ENCODE results near the gene FOCAD.

Gene FOCAD

DNA sequence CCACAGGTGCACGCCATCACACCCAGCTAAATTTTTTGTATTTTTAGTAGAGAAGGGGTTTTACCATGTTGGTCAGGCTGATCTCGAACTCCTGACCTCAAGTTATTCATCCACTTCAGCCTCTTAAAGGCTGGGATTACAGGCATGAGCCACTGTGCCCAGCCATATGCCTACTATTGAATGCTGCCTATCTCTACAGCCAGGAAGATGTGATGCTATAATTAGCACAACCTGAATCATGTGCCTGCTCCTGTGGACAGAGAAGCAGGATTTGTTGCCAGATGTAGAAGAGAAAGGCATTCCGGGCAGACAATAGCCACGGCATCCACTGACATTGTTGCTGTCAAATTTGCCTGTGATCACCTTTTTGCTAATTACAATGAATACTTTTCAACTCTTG, 37.4 kb upstream of the FOCAD start:
- Histone ChIP-seq H3K9me3 (ENCODE audit: control insufficient read depth, insufficient read depth, low read depth, low read length) (no peaks in the 10 kb centered on the region), H3K4me1 (ENCODE audit: control insufficient read depth, insufficient read depth, low read length) (peaks cover 3% of the 10 kb centered on the region; the same call in 1 of the 2 replicates), H3K4me3 (ENCODE audit: low read depth, low read length) (no peak overlapping the region), H3K36me3 (ENCODE audit: control insufficient read depth in 2 of 2, insufficient read depth in 1 of 2, low read length in 2 of 2) (no peaks in the 10 kb centered on the region), H3K27ac (ENCODE audit: extremely low read depth, low read depth, low read length) (no peak overlapping the region)
- TF ChIP-seq, protein P1, sequence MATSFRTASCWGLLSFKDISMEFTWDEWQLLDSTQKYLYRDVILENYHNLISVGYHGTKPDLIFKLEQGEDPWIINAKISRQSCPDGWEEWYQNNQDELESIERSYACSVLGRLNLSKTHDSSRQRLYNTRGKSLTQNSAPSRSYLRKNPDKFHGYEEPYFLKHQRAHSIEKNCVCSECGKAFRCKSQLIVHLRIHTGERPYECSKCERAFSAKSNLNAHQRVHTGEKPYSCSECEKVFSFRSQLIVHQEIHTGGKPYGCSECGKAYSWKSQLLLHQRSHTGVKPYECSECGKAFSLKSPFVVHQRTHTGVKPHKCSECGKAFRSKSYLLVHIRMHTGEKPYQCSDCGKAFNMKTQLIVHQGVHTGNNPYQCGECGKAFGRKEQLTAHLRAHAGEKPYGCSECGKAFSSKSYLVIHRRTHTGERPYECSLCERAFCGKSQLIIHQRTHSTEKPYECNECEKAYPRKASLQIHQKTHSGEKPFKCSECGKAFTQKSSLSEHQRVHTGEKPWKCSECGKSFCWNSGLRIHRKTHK (tag by site-specific recombination; IDR thresholded peaks at IDR 0.05): no peak
- TF ChIP-seq ZNF37A (tag by site-specific recombination; IDR thresholded peaks at IDR 0.05) (no peak), ZNF626 (tag by site-specific recombination; IDR thresholded peaks at IDR 0.05) (no peak), ZBTB8A (tag by site-specific recombination; IDR thresholded peaks at IDR 0.05) (no peak), MZF1 (tag by site-specific recombination; IDR thresholded peaks at IDR 0.05; ENCODE audit: borderline replicate concordance) (no peak), ZNF529 (tag by site-specific recombination; IDR thresholded peaks at IDR 0.05; ENCODE audit: insufficient replicate concordance) (no peak), ZNF776 (tag by site-specific recombination; IDR thresholded peaks at IDR 0.05; ENCODE audit: borderline replicate concordance) (no peak), ZNF138 (tag by site-specific recombination; IDR thresholded peaks at IDR 0.05; ENCODE audit: borderline replicate concordance) (no peak), ZNF830 (tag by site-specific recombination; IDR thresholded peaks at IDR 0.05; ENCODE audit: low read depth) (no peak)
- TF ChIP-seq, protein P2, sequence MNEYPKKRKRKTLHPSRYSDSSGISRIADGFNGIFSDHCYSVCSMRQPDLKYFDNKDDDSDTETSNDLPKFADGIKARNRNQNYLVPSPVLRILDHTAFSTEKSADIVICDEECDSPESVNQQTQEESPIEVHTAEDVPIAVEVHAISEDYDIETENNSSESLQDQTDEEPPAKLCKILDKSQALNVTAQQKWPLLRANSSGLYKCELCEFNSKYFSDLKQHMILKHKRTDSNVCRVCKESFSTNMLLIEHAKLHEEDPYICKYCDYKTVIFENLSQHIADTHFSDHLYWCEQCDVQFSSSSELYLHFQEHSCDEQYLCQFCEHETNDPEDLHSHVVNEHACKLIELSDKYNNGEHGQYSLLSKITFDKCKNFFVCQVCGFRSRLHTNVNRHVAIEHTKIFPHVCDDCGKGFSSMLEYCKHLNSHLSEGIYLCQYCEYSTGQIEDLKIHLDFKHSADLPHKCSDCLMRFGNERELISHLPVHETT (tag by site-specific recombination; IDR thresholded peaks at IDR 0.05): no peak
- TF ChIP-seq, protein P3, sequence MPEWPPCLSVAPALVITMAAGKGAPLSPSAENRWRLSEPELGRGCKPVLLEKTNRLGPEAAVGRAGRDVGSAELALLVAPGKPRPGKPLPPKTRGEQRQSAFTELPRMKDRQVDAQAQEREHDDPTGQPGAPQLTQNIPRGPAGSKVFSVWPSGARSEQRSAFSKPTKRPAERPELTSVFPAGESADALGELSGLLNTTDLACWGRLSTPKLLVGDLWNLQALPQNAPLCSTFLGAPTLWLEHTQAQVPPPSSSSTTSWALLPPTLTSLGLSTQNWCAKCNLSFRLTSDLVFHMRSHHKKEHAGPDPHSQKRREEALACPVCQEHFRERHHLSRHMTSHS (tag by site-specific recombination; IDR thresholded peaks at IDR 0.05): no peak
- ChIA-PET CTCF (no interaction called here), POLR2A (no interaction called here)

DNA sequence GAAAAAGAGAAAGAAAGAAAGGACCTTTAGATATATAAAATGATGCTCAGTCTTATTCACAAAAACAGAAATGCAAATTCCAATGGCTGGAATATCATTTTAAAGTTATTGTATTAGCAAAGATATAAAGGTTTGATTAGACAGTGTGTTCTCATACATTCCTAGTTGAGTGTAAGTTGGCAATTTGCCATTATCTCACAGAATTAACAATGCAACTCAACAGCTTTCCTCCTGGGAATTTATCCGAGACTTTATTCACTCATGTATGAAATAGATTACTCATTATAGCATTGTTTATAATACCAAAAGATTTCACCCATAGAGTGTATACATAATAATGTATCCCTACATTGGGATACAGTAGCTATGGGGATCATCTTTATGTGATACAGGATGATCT, 34.7 kb upstream of the FOCAD start:
- POLR2A ChIA-PET: no interaction called here
- TF ChIP-seq ZNF366 (tag by site-specific recombination; conservative IDR thresholded peaks at IDR 0.05) (peak; percentile 56; the same call in 1 of the 2 replicates), SCRT1 (tag by site-specific recombination; IDR thresholded peaks at IDR 0.05; ENCODE audit: borderline replicate concordance) (no peak)
- Histone ChIP-seq H3K4me3 (ENCODE audit: low read depth, low read length) (no peak overlapping the region), H3K36me3 (ENCODE audit: control insufficient read depth in 2 of 2, insufficient read depth in 1 of 2, low read length in 2 of 2) (no peaks in the 10 kb centered on the region), H3K27ac (ENCODE audit: extremely low read depth, low read depth, low read length) (no peak overlapping the region), H3K9me3 (ENCODE audit: control insufficient read depth, insufficient read depth, low read depth, low read length) (no peaks in the 10 kb centered on the region), H3K4me1 (ENCODE audit: control insufficient read depth, insufficient read depth, low read length) (no peaks in the 10 kb centered on the region; the same call in 1 of the 2 replicates)
- CTCF ChIA-PET: interaction anchor here (0.6 to 1.0 kb wide), 2 partner anchors 11 to 112 kb away, joined by 3 to 4 read pairs; no protein-coding TSS in a partner anchor

DNA sequence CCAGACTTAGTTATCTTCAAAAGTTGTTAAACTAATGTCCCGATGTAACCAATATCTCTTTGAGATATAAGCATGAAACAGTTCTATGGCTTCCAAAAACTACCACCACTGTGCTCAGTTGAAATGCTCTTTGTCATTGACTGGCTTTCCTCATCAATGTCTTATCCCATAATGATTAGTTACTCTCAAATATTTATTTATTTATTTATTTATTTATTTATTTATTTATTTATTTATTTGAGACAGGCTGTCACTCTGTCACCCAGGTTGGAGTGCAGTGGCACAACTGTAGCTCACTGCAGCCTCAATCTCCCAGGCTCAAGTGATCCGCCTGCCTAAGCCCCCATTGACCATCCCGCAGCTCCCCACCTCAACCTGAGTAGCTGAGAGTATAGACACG, 33.7 kb upstream of the FOCAD start:
- Histone ChIP-seq H3K9me3 (ENCODE audit: control insufficient read depth, insufficient read depth, low read depth, low read length) (no peaks in the 10 kb centered on the region), H3K4me1 (ENCODE audit: control insufficient read depth, insufficient read depth, low read length) (no peaks in the 10 kb centered on the region), H3K4me3 (ENCODE audit: low read depth, low read length) (no peak overlapping the region), H3K27ac (ENCODE audit: extremely low read depth, low read depth, low read length) (no peak overlapping the region), H3K36me3 (ENCODE audit: control insufficient read depth in 2 of 2, insufficient read depth in 1 of 2, low read length in 2 of 2) (no peaks in the 10 kb centered on the region)
- ChIA-PET CTCF (interaction anchor here (1.0 kb wide), 1 partner anchor 12 kb away, joined by 4 read pairs; no protein-coding TSS in a partner anchor), POLR2A (no interaction called here)
- TF ChIP-seq, protein P4, sequence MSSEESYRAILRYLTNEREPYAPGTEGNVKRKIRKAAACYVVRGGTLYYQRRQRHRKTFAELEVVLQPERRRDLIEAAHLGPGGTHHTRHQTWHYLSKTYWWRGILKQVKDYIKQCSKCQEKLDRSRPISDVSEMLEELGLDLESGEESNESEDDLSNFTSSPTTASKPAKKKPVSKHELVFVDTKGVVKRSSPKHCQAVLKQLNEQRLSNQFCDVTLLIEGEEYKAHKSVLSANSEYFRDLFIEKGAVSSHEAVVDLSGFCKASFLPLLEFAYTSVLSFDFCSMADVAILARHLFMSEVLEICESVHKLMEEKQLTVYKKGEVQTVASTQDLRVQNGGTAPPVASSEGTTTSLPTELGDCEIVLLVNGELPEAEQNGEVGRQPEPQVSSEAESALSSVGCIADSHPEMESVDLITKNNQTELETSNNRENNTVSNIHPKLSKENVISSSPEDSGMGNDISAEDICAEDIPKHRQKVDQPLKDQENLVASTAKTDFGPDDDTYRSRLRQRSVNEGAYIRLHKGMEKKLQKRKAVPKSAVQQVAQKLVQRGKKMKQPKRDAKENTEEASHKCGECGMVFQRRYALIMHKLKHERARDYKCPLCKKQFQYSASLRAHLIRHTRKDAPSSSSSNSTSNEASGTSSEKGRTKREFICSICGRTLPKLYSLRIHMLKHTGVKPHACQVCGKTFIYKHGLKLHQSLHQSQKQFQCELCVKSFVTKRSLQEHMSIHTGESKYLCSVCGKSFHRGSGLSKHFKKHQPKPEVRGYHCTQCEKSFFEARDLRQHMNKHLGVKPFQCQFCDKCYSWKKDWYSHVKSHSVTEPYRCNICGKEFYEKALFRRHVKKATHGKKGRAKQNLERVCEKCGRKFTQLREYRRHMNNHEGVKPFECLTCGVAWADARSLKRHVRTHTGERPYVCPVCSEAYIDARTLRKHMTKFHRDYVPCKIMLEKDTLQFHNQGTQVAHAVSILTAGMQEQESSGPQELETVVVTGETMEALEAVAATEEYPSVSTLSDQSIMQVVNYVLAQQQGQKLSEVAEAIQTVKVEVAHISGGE (tag by site-specific recombination; conservative IDR thresholded peaks at IDR 0.05; ENCODE audit: low read depth): peak; percentile 31; the same call in 1 of the 2 replicates
- no peak for TF ChIP-seq ZBTB48 (tag by site-specific recombination; IDR thresholded peaks at IDR 0.05)
- TF ChIP-seq ZBTB8A (tag by site-specific recombination; IDR thresholded peaks at IDR 0.05): peak; percentile 44; the same call in 1 of the 2 replicates
- no peak for TF ChIP-seq ZNF10 (tag by site-specific recombination; IDR thresholded peaks at IDR 0.05)
- TF ChIP-seq, protein P5, sequence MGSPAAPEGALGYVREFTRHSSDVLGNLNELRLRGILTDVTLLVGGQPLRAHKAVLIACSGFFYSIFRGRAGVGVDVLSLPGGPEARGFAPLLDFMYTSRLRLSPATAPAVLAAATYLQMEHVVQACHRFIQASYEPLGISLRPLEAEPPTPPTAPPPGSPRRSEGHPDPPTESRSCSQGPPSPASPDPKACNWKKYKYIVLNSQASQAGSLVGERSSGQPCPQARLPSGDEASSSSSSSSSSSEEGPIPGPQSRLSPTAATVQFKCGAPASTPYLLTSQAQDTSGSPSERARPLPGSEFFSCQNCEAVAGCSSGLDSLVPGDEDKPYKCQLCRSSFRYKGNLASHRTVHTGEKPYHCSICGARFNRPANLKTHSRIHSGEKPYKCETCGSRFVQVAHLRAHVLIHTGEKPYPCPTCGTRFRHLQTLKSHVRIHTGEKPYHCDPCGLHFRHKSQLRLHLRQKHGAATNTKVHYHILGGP (tag by site-specific recombination; IDR thresholded peaks at IDR 0.05): no peak
- TF ChIP-seq ZNF426 (tag by site-specific recombination; IDR thresholded peaks at IDR 0.05): peak; percentile 50
- 0 out of 2 replicates have a peak, but pooled peaks have one; percentile 22 for TF ChIP-seq ZXDB (tag by site-specific recombination; IDR thresholded peaks at IDR 0.05)
- no peak for TF ChIP-seq ZNF266 (tag by site-specific recombination; IDR thresholded peaks at IDR 0.05; ENCODE audit: low read depth)
- peak; percentile 31; the same call in 1 of the 2 replicates for TF ChIP-seq ZNF623 (tag by site-specific recombination; IDR thresholded peaks at IDR 0.05)

All from HEK293 (cell line).